Osteocyte (in vitro differentiated cells): ENCODE measurements around the gene USP7. TPM values are rescaled to one million over a fixed set of nuclear protein-coding genes. Genes with fewer than 3 reads are reported as not detected.
"Not testable (repeated sequence)": the region's sequence is repeated elsewhere in the genome, so short reads cannot be mapped to it uniquely, and the experiment has no call there.

Experiments
- DNase-seq: peaks from one replicate; pipeline ENCODE4 v3.0.0; 2021; ENCODE audit warnings: mixed read lengths; ENCODE audit not compliant: unreplicated experiment; ENCODE audit errors: extremely low spot score
- H3K27ac Mint-ChIP-seq: one replicate; pipeline ENCODE4 v1.8.0; 2021; ENCODE audit warnings: mild to moderate bottlenecking, mixed read lengths; ENCODE audit not compliant: unreplicated experiment
- H3K27me3 Mint-ChIP-seq: one replicate; pipeline ENCODE4 v1.8.0; 2021; ENCODE audit warnings: mixed read lengths; ENCODE audit not compliant: unreplicated experiment
- H3K36me3 Mint-ChIP-seq: one replicate; pipeline ENCODE4 v1.8.0; 2021; ENCODE audit warnings: mixed read lengths; ENCODE audit not compliant: unreplicated experiment
- H3K4me1 Mint-ChIP-seq: one replicate; pipeline ENCODE4 v1.8.0; 2021; ENCODE audit warnings: mixed read lengths; ENCODE audit not compliant: unreplicated experiment
- H3K4me3 Mint-ChIP-seq: one replicate; pipeline ENCODE4 v1.8.0; 2021; ENCODE audit warnings: mild to moderate bottlenecking, moderate library complexity, mixed read lengths; ENCODE audit not compliant: unreplicated experiment
- H3K9me3 Mint-ChIP-seq: one replicate; pipeline ENCODE4 v1.8.0; 2021; ENCODE audit warnings: mixed read lengths; ENCODE audit not compliant: unreplicated experiment
- total RNA-seq: library from RNA; stranded (reverse); gene quantifications from 2 replicates; pipeline ENCODE4 v1.2.1, GENCODE V29; 2021
- TF ChIP-seq, protein P1 (sequence below): fragments of 200-600 bp; sonication (generic); IDR thresholded peaks from 2 replicates; pipeline ENCODE4 v1.5.0; 2021; ENCODE audit warnings: antibody characterized with exemption, mild to moderate bottlenecking, moderate library complexity

Gene USP7
- total RNA-seq, 1 donor from 2014 or later = 88.2 TPM

DNA sequence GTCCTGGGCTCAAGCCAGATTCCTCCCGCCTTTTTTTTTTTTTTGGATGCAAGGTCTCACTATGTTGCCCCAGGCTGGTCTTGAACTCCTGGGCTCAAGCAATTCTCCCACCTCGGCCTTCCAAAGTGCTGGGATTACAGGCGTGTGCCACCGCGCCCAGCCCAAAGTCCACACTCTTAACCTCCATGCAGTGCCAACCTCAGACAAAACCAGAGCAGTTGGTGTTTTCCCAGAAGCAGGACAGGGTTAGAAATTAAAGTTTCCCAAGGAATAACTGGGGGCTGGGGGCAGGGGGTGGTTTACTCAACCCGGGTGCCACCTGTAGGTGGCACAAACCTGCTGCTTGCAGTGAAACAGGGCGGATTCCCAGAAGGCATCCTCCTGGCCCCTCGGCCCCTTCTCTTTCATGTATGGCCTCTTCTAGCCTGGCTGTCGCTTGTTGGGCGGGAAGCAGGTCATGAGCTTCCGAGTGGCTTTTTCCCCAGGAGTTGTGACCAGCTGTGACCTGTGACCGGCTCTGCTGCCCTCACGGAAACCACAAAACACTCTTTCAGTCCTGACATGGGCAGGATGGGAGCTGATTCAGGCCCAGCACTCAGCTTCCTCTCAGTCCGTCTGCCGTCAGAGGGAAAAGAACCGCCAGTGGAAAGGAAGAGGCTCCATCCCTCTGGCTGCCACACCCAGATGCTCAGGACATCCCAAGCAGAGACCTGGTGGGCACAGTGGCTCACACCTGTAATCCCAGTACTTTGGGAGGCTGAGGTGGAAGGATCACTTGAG lies 25.6 kb upstream of the USP7 start:
- Mint-ChIP-seq H3K9me3 (no peaks in the 10 kb centered on the region), H3K4me1 (no peaks in the 10 kb centered on the region), H3K27ac (no peak overlapping the region), H3K27me3 (peaks cover 8% of the 10 kb centered on the region), H3K4me3 (no peak overlapping the region), H3K36me3 (no peaks in the 10 kb centered on the region)
- DNase-seq = no peak
- TF ChIP-seq, protein P1, sequence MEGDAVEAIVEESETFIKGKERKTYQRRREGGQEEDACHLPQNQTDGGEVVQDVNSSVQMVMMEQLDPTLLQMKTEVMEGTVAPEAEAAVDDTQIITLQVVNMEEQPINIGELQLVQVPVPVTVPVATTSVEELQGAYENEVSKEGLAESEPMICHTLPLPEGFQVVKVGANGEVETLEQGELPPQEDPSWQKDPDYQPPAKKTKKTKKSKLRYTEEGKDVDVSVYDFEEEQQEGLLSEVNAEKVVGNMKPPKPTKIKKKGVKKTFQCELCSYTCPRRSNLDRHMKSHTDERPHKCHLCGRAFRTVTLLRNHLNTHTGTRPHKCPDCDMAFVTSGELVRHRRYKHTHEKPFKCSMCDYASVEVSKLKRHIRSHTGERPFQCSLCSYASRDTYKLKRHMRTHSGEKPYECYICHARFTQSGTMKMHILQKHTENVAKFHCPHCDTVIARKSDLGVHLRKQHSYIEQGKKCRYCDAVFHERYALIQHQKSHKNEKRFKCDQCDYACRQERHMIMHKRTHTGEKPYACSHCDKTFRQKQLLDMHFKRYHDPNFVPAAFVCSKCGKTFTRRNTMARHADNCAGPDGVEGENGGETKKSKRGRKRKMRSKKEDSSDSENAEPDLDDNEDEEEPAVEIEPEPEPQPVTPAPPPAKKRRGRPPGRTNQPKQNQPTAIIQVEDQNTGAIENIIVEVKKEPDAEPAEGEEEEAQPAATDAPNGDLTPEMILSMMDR = no peak

DNA sequence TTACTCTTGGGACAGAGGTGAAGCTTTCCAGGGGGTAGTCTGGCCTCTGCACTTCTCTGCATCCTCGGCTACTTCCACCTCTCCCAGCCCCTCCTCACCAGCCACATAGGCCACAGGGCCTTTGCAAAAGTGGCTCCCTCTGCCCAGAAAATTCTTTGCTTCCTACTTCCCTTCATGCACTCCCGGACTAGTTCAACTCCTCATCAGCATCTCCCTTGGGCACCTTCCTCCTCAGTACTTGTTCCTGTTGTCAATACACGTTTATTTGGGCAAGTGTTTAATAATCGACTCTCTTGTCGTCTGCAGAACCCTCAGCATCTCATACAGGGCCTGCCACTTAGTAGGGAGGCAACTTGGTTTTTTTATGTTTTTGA lies 23.1 kb upstream of the USP7 start:
- no peak overlapping the region for H3K27ac Mint-ChIP-seq
- no peak for DNase-seq
- no peaks in the 10 kb centered on the region for H3K36me3 Mint-ChIP-seq

DNA sequence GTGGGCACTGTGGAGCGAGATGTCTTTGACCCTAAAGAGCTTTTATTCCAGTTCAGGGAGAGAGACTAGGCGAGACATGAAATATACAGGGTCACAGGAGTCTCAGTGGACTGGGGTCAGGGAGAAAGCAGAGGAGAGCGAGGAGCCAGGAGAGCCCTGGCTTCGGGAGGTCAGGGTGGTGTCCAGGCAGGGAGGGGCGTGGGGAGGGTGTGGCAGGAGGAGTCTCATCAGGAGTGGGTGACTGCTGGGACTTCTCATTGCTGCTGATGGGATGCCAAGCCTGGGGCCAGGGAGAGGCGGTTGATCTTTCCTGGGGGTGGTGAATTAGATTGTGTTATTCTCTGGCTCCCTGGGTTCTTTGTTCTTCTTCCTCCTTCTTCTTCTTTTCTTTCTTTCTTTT lies 22.4 kb upstream of the USP7 start:
- TF ChIP-seq, protein P1 = no peak
- no peaks in the 10 kb centered on the region for H3K36me3 Mint-ChIP-seq
- H3K27me3 Mint-ChIP-seq = peaks cover 14% of the 10 kb centered on the region
- no peak overlapping the region for H3K27ac Mint-ChIP-seq
- no peaks in the 10 kb centered on the region for H3K9me3 Mint-ChIP-seq
- H3K4me1 Mint-ChIP-seq = no peaks in the 10 kb centered on the region
- no peak for DNase-seq
- H3K4me3 Mint-ChIP-seq = no peak overlapping the region

More for the DNA sequence above, 23.1 kb upstream of the USP7 start:
- TF ChIP-seq, protein P1 = no peak
- Mint-ChIP-seq H3K4me1 (no peaks in the 10 kb centered on the region), H3K27me3 (peaks cover 14% of the 10 kb centered on the region), H3K9me3 (no peaks in the 10 kb centered on the region), H3K4me3 (no peak overlapping the region)

DNA sequence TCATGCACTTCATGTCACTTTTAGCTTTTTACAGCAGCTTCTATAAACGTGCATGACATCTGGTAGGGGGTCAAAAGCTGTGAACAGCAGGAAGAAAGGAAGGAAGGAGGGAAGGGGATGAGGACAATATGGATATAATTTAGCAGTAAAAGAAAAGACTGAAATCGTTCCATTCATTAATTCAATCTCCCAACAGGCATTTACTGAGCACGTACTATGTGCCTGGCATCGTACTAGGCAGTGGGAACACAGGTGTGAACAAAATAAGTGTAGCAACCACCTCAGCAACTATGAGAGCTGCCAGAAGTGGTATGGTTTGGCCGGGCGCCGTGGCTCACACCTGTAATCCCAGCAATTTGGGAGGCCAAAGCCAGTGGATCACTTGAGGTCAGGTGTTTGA lies 19.1 kb upstream of the USP7 start:
- Mint-ChIP-seq H3K27ac (no peak overlapping the region), H3K27me3 (peaks cover 14% of the 10 kb centered on the region)
- TF ChIP-seq, protein P1 = no peak

DNA sequence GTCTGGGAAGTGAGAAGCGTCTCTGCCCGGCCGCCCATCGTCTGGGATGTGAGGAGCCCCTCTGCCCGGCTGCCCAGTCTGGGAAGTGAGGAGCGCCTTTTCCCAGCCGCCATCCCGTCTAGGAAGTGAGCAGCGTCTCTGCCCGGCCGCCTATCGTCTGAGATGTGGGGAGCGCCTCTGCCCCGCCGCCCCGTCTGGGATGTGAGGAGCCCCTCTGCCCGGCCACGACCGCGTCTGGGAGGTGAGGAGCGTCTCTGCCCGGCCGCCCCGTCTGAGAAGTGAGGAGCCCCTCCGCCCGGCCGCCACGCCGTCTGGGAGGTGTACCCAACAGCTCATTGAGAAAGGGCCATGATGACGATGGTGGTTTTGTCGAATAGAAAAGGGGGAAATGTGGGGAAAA lies 18.2 kb upstream of the USP7 start:
- H3K27ac Mint-ChIP-seq, H3K4me1 Mint-ChIP-seq, H3K9me3 Mint-ChIP-seq, H3K36me3 Mint-ChIP-seq, H3K4me3 Mint-ChIP-seq, DNase-seq: not testable (repeated sequence)
- H3K27me3 Mint-ChIP-seq = peaks cover 20% of the 10 kb centered on the region

More for the DNA sequence above, 19.1 kb upstream of the USP7 start:
- H3K9me3 Mint-ChIP-seq = no peaks in the 10 kb centered on the region
- no peaks in the 10 kb centered on the region for H3K4me1 Mint-ChIP-seq
- H3K4me3 Mint-ChIP-seq = no peak overlapping the region
- H3K36me3 Mint-ChIP-seq = no peaks in the 10 kb centered on the region
- no peak for DNase-seq

DNA sequence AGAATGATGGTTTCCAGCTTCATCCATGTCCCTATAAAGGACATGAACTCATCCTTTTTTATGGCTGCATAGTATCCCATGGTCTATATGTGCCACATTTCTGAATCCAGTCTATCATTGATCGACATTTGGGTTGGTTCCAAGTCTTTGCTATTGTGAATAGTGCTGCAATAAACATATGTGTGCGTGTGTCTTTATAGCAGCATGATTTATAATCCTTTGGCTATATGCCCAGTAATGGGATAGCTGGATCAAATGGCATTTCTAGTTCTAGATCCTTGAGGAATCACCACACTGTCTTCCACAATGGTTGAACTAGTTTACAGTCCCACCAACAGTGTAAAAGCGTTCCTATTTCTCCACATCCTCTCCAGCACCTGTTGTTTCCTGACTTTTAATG lies 12.5 kb upstream of the USP7 start:
- H3K4me1 Mint-ChIP-seq = peaks cover 14% of the 10 kb centered on the region
- not testable (repeated sequence) for H3K27me3 Mint-ChIP-seq, H3K27ac Mint-ChIP-seq, H3K9me3 Mint-ChIP-seq, H3K4me3 Mint-ChIP-seq, H3K36me3 Mint-ChIP-seq, DNase-seq
